ENCODE results near the gene AZU1. TPM values are rescaled to one million over a fixed set of nuclear protein-coding genes. Genes with fewer than 3 reads are reported as not detected.

Gene AZU1
- total and polyA plus RNA-seq, 8 donors = 0.53 to 1.5 (median 0.77) TPM; not detected in 4

DNA sequence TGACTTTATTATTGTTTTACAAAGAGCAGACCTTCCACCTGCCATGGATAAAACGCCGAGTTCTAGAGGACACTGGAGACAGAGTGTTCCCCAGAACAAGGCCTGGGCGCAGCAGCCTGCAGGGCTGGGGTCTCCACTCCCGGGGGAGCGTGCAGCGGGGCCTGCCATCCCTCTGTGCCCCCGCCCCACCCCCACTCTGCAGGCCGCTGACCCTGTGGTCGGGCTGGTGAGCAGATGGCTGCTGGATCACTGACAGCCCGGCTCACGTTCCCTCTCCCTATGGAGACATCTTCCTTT lies 39.0 kb upstream of the AZU1 start:
- 59 to 81% (median 76%) methylated on average over 6 to 11 of the region's 11 CpGs for WGBS, 5 donors
- peaks cover under 1 to 29% (median 12%) of the 10 kb centered on the region in 4 donors for H3K4me1 ChIP-seq
- no peak overlapping the region for H3K4me3 ChIP-seq
- TF ChIP-seq CTCF (IDR thresholded peaks at IDR 0.05) = no peak
- TF ChIP-seq POLR2A (IDR thresholded peaks at IDR 0.05) = no peak
- no peak for TF ChIP-seq EP300 (IDR thresholded peaks at IDR 0.05)
- no peak for TF ChIP-seq POLR2AphosphoS5 (IDR thresholded peaks at IDR 0.05)
- intact Hi-C loops (cut with DNase I; ENCODE audit: low total_unique reads) = no loop called here
- H3K27ac ChIP-seq = peak overlapping the region; percentile 41 to 71 (median 62)
- H3K9me3 ChIP-seq = no peaks in the 10 kb centered on the region
- H3K36me3 ChIP-seq = no peaks in the 10 kb centered on the region
- DNase-seq = no peak
- H3K27me3 ChIP-seq = no peaks in the 10 kb centered on the region

DNA sequence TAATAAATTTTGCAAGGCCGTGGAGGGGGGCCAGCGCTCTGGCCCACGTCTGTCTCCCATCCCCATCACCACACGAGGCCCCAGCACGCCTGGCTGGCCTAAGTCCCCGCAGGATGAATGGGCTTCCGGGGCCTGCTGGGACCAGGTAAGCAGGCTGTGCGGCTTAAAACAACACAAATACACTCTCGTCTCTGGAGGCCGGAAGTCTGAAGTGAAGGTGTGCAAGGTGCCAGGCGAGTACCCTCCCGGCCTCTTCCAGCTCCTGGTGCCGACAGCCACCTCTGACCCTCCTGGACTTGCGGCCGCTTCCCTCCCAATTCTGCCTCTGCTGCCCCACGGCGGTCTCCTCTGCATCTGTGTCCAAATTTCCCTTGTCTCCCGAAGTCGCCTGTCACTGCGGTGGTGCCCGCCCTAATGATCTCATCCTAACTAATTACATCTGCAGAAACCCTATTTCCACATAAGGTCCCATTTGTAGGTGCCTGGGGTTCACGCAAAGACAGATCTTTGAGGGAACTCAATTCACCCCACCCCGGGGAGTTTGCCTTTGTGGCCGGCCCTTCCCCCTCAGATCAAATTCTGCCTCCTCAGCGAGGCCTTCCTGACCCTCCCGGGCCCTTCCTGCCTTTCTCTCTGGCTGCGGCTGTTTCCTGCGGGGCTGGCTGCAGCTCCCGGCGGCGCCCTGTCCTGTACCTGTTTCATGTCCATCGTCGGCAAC lies 38.5 kb upstream of the AZU1 start:
- no peak for DNase-seq
- Histone ChIP-seq H3K9me3 (no peaks in the 10 kb centered on the region), H3K4me3 (no peak overlapping the region), H3K27ac (peak overlapping the region; percentile 41 to 71 (median 62)), H3K4me1 (peaks cover 0 to 24% (median 11%) of the 10 kb centered on the region in 4 donors), H3K36me3 (no peaks in the 10 kb centered on the region), H3K27me3 (no peaks in the 10 kb centered on the region)
- no peak for TF ChIP-seq CTCF (IDR thresholded peaks at IDR 0.05)
- TF ChIP-seq EP300 (IDR thresholded peaks at IDR 0.05) = no peak
- no peak for TF ChIP-seq POLR2A (IDR thresholded peaks at IDR 0.05)
- no peak for TF ChIP-seq POLR2AphosphoS5 (IDR thresholded peaks at IDR 0.05)
- intact Hi-C loops (cut with DNase I; ENCODE audit: low total_unique reads) = no loop called here
- WGBS, 5 donors = 47 to 73% (median 60%) methylated on average over 27 to 33 of the region's 33 CpGs

GRCh38 chr19:789701-790060 lies 38.0 kb upstream of the AZU1 start:
- intact Hi-C loops (cut with DNase I; ENCODE audit: low total_unique reads) = no loop called here
- Histone ChIP-seq H3K4me1 (peaks cover 0 to 20% (median 8%) of the 10 kb centered on the region in 4 donors), H3K36me3 (no peaks in the 10 kb centered on the region), H3K27me3 (no peaks in the 10 kb centered on the region), H3K27ac (peak overlapping the region; percentile 22 to 71 (median 62)), H3K4me3 (no peak overlapping the region), H3K9me3 (no peaks in the 10 kb centered on the region)
- no peak for TF ChIP-seq EP300 (IDR thresholded peaks at IDR 0.05)
- TF ChIP-seq CTCF (IDR thresholded peaks at IDR 0.05) = no peak
- TF ChIP-seq POLR2AphosphoS5 (IDR thresholded peaks at IDR 0.05) = no peak
- no peak for TF ChIP-seq POLR2A (IDR thresholded peaks at IDR 0.05)
- 67 to 83% (median 76%) methylated on average over 9 of the region's 9 CpGs for WGBS, 5 donors
- DNase-seq = no peak

DNA sequence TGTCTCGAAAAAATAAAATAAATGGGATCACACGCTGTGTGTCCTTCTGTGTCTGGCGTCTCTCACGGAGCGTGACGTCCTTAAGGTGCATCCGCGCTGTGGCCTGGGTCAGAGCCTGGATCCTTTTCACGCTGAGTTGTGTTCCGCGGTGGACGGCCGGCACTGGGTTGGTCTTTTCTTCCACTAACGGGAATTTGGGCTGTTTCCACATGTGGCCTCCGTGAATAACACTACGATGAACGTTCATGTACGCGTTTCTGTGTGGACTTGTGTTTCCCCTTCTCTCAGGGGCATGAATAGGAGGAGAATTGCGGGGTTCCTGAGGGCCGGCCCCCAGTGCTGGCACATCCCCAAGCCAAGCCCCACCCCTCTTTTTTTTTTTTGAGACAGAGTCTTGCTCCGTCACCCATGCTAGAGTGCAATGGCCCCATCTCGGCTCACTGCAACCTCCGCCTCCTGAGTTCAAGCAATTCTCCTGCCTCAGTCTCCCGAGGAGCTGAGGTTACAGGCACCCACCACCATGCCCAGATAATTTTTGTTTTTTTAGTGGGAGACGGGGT lies 36.5 kb upstream of the AZU1 start:
- no peaks in the 10 kb centered on the region for H3K36me3 ChIP-seq
- 83 to 89% (median 85%) methylated on average over 26 of the region's 26 CpGs for WGBS, 5 donors
- no peak for TF ChIP-seq POLR2AphosphoS5 (IDR thresholded peaks at IDR 0.05)

More for the DNA sequence above, 36.5 kb upstream of the AZU1 start:
- H3K9me3 ChIP-seq = no peaks in the 10 kb centered on the region
- no peak for DNase-seq
- no peaks in the 10 kb centered on the region for H3K27me3 ChIP-seq
- no peak overlapping the region for H3K4me3 ChIP-seq
- peak overlapping the region in 4 of 5 donors; percentile 7 to 49 (median 46) for H3K27ac ChIP-seq
- H3K4me1 ChIP-seq = peaks cover 8 to 27% (median 17%) of the 10 kb centered on the region in 4 donors
- intact Hi-C loops (cut with DNase I; ENCODE audit: low total_unique reads) = no loop called here

All from stomach (tissue), 9 donors.